SW 1271 (cell line): ENCODE measurements around the gene KCNQ1OT1.

Experiments used
- DNase-seq, 2 experiments: peaks; one replicate each; lab custom pipeline; 2025; lab: John Stamatoyannopoulos, UW

Gene KCNQ1OT1

DNA sequence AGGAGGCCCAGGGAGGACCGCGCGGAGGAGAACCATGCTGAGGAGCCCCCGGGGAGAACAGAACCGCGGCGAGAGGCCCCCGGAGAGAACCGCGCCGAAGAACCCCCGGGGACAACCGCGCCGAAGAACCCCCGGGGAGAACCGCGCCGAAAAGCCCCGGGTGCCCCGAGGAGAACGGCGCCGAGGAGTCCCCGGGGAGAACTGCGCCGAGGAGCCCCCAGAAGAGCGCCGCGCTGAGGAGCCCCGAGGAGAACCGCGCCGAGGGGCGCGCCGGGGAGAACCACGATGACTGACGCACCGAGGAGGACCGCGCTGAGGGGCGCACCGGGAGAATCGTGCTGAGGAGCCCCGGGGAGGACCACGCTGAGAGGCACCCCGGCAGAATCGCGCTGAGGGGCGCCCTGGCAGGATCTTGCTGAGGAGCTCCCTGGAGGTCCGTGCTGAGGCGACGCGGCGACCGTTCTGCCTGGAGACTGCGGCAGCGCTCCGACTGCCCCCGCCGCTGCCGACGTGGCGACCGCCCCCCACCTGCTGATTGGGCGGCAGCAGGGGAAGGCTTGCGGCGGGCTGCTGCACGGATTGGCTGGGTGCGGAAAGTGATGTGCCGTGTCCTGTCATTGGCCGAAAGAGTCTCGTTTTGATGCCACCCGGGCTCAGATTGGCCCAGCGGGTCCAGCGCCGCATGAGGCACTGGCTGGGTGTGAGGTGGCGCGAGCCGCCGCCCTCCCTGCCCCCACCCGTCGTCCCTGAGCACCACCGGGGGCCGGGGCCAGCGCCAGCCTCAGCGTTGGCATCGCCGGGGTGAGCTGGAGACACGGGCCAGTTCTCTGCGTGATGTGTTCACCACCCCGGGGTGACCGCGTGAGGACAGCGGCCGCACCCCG is at the start of gene KCNQ1OT1:
TSS of gene KCNQ1OT1 (minus strand) at position 464 of the 884 bp plus-strand sequence.
- DNase-seq = peak; percentile 54 to 92

DNA sequence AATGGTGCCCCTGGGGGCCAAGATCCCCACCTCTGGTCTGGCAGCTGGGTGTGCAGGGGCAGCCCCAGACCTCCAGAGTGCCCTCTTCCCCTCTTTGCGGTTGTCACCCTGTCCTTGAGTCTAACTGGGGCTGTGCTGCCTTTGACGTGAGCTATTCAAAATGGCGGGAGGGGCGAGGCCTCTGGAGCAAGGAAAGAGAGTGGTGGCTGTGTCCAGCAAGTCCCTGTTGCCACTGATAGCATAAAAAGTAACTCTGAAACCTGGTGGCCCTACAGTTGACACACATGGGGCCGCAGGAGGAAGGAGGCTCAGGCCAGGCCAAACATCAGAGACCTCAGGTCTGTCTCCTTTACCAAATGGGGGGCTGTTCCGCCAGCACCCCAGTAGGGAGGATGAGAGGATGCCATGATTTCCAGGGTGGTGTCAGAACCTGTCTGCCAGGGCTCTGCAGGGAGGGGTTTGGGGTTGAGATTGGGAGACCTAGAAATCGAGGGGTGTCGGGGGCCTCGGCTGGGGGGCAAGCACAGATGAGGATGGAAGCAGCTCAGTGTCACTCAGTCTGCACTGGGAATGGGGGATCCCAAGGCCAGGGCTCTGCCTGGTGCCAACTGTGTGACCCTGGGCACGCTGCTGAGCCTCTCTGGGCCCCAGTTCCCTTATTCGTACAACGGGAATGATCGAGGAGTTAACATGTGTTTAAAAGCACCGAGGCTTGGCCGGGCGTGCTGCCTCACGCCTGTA is 49.2 kb upstream of the KCNQ1OT1 start:
- no peak for DNase-seq

DNA sequence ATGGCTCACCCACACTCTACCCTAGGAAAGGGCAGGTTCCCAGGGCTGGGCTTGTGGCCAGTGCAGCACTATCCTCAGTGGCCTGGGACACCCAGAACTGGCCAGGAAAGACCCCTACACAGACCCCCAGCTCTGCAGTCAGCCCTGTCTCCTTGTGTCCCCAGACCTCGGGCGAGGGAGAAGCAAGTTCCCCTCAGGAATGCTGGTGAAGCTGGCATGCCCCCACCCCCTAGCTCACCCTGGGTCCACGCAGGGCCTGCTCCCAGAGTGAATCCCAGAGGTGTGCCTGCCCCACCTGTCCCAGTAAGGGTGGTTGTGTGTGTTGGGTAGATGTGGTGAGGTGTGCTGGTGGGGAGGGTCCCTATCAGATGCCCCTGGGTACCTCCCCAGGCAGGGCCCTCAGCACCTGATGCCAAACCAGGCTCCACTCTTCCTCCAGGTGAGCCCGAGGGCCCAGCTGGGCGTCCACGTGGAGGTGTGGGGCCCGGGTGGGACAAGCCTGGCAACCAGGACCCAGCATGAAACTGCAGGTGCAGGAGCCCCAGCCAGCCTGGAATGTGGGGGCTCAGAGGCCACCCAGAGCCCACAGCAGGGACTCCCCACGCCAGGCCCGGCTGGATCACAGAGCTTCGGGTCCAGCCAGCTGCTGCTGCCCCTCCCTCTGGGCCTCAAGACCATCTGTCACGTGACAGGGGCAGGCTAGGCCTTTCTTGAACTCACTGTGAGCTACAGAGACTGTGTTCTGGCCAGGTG is 48.4 kb upstream of the KCNQ1OT1 start:
- no peak for DNase-seq

- DNase-seq = no peak
Observed at GRCh38 chr11:2747248-2748027, 47.6 kb upstream of the KCNQ1OT1 start.

DNA sequence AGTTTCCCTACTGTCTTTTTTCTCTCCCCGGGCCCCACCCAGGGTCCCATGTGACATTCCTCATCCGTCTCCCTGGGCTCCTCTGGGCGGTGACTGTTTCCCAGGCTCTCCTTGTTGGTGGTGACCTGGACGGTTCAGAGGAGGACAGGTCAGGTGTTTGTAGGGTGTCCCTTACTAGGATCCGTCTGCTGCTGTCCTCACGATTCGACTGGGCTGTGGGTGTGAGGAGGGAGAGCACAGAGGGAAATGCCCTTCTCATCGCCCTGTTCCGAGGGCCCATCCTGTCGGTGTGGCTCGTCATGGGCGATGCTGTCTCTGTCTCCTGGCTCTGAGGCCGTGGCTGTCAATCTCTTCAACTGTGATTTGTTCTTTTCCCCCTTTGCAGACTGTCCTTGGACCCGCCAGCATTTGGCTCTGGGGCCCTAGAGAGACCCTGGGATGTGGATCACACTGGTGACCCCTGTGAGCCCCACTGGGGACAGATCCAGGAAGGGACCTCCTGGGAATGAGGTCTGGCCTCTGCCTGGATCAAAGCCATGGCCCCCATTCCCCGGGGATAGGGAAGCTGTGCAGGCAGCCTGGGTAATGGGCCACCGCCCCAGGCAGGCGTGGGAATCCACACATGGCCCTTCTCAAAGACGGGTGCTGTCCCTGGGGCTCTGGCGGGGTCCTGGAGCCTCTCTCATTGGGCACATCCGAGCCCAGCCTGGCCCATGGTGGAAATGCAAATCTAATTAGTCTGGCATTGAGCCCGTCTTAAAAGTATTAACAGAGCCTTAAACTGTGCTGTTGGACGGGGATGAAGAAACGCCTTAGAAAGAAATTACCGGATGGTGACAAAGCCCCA is 46.8 kb upstream of the KCNQ1OT1 start:
- DNase-seq = no peak

GRCh38 chr11:2745511-2745910 is 45.7 kb upstream of the KCNQ1OT1 start:
- DNase-seq = no peak

DNA sequence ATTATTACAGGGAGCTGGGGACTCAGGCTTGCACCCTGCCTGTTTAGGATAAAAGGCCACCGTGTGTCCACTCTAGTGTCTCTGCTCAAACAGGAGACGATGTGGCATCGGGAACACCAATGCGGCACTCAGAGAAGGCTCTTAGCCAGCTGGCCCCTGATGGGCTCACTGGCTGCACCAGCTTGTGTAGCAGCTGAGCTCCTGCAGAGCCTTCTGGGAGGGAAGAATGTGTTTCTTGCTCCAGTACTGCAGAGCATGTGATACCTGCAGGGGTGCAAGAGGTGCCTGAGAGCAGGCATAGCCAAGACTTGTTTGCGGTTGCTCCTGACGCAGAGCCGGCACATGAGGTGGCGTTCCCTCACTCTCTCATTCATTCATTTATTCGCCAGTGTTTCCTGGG is 44.4 kb upstream of the KCNQ1OT1 start:
- DNase-seq = no peak

GRCh38 chr11:2743427-2744110 is 43.8 kb upstream of the KCNQ1OT1 start:
- no peak for DNase-seq

DNA sequence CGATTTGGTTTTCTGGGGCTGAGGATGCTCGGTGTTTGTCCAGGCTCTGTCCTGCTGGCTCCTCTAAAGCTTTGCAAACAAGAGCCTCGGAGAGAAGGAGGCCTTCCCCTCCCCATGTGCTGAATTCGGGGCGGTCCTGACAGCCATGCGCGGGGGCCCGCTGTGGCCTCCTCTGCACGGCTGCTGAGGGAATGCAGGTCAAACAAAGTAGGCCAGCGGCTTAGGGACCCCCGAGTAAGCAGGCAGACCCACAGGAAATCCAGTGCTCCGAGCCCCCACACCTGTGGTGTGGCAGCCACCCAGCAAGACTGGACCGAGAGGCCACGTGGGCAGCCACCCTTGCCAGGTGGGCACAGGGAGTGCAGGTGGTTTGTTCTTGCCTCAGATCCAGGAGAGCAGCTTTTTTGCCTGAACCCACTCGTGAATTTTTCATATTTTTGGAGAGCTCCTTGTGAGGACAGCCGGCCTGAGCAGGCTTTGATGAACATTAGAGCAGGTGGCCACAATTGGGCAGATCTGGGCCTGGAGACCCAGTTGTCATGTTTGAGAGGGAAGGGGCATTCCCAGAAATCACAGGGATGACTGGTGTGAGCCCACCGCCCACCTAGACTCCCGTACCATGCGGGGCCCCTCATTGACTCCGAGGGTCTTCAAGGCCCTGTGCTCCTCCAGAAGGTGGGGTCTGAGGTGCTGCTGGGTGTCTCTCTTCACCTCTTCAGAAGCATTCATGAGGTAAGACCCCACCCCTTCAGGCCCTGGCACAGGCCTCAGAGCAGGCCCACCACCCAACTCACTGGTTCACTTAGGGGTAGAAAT is 43.0 kb upstream of the KCNQ1OT1 start:
- DNase-seq = no peak

DNA sequence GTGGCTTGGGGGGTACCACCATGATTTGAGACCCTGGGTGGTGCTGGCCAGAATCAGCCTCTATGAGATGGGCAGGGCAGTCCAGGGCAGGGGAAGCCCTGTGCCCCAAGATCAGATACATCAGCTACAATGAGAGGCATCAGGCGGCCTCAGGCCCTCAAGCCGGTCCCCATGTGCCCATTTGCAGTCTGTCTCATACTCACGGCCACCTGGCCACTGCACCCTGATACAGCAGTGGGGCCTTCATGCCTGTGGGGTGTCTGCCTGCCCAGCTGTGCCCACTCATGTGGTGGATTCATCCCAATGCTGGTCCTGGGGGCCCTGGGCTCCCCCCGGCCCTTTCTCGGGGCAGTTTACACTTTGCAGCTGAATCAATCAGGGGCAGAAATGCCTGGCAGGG is 42.4 kb upstream of the KCNQ1OT1 start:
- no peak for DNase-seq

GRCh38 chr11:2741377-2742131 is 41.8 kb upstream of the KCNQ1OT1 start:
- DNase-seq = no peak

DNA sequence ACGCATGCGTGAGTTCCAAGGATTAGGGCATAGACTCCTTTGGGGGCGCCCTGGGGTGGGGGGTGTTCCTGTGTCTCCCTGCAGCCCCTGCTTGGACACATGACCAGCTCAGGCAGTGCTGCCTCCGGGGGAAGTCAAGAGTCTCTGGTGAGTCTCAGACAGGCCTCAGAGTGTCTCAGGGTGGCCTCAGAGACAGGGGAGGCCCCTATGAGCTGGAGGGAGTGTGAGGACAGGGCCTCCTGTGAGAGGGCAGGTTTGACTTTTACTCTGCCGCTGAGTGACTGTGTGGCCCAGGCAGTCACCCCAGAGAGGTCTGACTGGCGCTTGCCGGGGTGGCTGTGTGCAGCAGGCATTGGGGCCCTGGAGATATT is 41.2 kb upstream of the KCNQ1OT1 start:
- DNase-seq = no peak

DNA sequence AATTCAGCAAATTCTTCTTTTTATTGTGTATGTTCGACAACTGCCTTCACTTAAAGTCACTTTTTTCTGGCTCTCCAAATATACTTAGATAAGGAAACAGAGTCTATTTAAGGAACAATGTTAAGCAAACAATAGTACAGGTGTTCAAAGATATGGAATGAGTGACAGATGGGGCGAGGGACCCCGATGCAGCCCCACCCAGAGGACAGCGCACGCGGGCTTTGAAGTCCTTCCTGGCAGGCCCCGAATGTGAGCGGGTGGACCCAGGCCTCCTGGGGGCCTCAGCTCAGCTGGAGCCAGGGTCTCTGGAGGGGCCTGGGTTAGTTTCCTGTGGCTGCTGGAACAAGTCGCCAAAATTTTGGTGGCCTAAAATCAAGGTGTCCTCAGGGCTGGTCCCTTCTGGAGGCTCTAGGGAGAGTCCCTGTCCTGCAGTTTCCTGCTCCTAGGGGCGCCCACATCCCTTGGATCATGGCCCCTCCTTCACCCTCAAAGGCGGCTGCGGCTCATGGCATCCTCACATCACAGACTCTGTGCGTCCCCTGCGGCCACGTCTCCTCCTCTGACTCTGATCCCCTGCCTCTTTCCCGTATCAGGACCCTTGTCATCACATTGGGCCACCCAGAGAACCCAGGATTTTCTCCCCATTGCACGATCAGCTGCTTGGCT is 40.6 kb upstream of the KCNQ1OT1 start:
- no peak for DNase-seq

DNA sequence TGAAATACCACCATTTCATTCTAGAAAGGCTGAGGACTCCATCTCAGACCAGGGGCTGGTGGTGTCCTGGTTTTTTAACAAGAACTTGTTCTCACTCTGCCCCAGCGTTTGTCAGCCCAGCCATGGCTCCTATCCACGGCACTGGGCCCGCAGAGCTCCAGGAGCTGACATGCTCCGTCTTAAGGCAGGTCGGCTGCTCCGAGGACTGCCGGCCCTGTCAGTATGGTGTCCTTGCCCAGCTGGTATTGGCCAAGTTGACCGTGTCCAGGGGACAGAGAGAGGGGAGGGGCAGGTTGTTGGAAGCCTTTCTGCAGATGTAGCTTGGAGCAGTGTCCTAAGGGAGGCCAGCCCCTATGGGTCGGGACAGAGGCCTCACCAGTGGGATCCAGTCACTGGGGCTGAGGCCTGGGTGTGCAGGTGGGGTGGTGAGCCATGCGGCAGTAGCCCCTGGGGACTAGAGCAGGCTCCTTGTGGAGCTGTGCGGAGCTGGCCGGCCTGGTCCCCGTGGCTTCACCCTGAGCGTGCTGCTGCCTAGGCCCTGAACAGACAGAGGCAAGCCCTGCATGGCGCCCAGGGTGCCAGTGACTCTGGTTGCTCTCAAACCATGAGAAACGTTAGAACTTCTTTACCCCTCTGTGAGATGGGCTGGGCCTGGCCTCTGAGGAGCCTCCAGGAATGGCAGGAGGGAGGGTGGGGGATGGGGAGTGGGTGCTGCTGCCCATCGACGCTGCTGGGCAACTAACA is 39.9 kb upstream of the KCNQ1OT1 start:
- no peak for DNase-seq

DNA sequence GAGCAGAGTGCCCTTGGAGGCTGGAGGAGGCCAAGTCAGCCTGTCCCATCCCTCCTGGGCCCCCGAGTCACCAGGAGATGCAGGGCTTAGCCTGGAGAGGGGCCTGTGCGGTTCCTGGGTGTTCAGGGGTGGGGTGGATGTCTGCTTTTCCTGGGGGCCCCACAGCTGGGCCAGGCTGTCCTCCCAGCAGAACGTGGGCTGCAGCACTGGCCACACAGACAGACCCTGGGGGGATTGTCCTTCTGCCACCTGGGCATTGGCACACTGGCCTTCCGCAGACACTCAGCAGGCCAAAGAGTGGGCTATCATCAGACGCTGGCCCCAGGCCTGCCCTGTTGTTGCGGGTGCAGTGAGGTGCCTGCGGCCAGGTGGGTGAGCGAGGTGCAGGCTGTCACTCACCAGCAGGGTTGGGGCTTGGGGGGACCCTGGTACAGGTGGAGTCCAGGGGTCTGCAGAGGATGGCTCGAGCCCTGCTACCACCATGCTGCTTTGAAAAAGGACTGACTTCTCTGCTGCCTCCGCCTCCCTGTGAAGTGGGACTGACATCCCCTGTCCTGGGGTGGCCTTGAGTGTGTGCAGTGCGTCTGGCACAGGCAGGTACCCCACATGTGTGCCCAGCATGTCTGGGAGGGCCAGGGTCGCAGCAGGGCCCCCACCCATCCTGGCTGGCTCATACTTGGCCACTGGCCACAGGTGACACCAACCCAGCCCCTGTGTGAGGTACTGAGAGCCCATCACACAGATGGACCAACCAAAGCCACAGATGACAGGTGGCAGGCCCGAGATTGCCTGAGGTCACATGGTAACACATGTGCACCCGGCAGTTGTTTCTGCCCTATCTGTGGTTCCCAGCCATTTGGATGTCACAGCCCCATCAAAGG is 39.0 kb upstream of the KCNQ1OT1 start:
- DNase-seq = no peak

DNA sequence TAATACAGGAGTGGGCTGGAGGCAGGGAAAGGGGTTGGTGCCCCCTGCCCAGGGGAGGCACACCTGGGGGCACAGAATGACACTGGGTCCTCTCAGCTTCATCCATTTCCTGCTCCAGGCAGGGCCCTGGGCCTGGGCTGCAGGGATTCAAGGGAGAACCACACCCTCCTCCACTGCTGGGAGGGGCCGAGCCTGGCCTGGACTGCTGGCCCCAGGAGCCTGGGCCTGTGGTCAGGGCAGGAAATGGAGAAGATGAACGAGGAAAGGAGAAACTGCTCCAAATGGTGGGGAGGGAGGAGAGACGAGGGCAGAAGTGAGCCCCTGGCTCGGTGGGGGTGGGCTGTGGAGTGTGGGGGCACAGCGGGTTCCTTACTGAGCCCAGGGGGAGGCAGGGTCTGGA is 38.1 kb upstream of the KCNQ1OT1 start:
- DNase-seq = no peak
